Rectal smooth muscle tissue (tissue), 1 donor: ENCODE results near the gene UPB1.

Source experiments
- H3K27ac ChIP-seq: one replicate; pipeline ENCODE4 v1.7.0; 2013; ENCODE audit warnings: low read depth, low read length, inconsistent platforms
- H3K27me3 ChIP-seq: one replicate; pipeline ENCODE4 v1.7.0; 2013; ENCODE audit warnings: low read length; ENCODE audit not compliant: control insufficient read depth, insufficient read depth
- H3K36me3 ChIP-seq: one replicate; pipeline ENCODE4 v1.7.0; 2013; ENCODE audit warnings: low read length; ENCODE audit not compliant: control insufficient read depth, insufficient read depth
- H3K4me1 ChIP-seq: one replicate; pipeline ENCODE4 v1.7.0; 2013; ENCODE audit warnings: low read length; ENCODE audit not compliant: control insufficient read depth, insufficient read depth
- H3K4me3 ChIP-seq: one replicate; pipeline ENCODE4 v1.7.0; 2013; ENCODE audit warnings: low read length
- H3K9ac ChIP-seq: one replicate; pipeline ENCODE4 v1.7.0; 2013; ENCODE audit warnings: low read length

Gene UPB1

GRCh38 chr22:24564376-24565058, 69.4 kb downstream of the UPB1 start:
- Histone ChIP-seq H3K9ac (no peak overlapping the region), H3K27me3 (no peaks in the 10 kb centered on the region), H3K4me1 (no peaks in the 10 kb centered on the region), H3K4me3 (no peak overlapping the region), H3K27ac (no peak overlapping the region), H3K36me3 (peaks cover 18% of the 10 kb centered on the region)

- peaks cover 17% of the 10 kb centered on the region for H3K36me3 ChIP-seq
- no peaks in the 10 kb centered on the region for H3K27me3 ChIP-seq
- H3K4me1 ChIP-seq, result no peaks in the 10 kb centered on the region
- H3K27ac ChIP-seq, result no peak overlapping the region
- no peak overlapping the region for H3K4me3 ChIP-seq
- no peak overlapping the region for H3K9ac ChIP-seq
Observed at GRCh38 chr22:24565077-24565476, 69.9 kb downstream of the UPB1 start.

GRCh38 chr22:24566899-24567511, 71.9 kb downstream of the UPB1 start:
- Histone ChIP-seq H3K27ac (no peak overlapping the region), H3K4me1 (no peaks in the 10 kb centered on the region), H3K36me3 (peaks cover 12% of the 10 kb centered on the region), H3K4me3 (no peak overlapping the region), H3K9ac (no peak overlapping the region), H3K27me3 (no peaks in the 10 kb centered on the region)

DNA sequence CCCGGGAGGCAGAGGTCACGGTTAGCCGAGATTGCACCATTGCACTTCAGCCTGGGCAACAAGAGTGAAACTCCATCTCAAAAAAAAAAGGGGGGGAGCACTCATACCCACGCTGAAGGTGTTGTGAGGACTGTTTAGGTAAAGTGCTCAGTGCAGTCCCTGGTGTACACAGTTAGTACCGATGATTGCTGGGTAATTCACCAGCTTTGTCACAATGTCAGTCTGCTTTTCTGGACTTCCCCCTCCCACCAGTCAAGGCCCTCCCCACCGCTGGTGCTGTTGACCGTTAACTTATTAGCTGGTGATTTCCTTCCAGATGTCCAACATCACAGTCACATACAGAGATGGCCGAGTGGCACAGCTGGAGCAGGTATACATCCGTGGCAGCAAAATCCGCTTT, 72.5 kb downstream of the UPB1 start:
- no peaks in the 10 kb centered on the region for H3K27me3 ChIP-seq
- H3K36me3 ChIP-seq, result peaks cover 11% of the 10 kb centered on the region
- no peak overlapping the region for H3K27ac ChIP-seq
- H3K9ac ChIP-seq, result no peak overlapping the region
- H3K4me3 ChIP-seq, result no peak overlapping the region
- H3K4me1 ChIP-seq, result no peaks in the 10 kb centered on the region

DNA sequence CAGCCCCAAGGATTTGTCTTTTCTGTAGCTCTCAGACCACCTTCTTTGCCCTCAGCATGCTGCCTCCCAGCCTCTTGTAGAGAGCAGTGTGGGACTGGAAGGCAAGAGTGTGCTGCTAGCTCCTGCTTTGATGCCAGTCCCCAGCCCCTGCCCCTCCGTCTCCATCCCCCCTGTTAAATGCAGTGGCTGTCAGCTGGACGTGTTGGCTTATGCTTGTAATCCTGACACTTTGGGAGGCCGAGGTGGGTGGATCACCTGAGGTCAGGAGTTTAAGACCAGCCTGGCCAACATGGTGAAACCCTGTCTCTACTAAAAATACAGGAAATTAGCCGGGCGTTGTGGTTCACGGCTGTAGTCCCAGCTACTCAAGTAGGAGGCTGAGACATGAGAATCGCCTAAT, 76.1 kb downstream of the UPB1 start:
- no peak overlapping the region for H3K27ac ChIP-seq
- no peaks in the 10 kb centered on the region for H3K4me1 ChIP-seq
- H3K27me3 ChIP-seq, result no peaks in the 10 kb centered on the region
- peaks cover 9% of the 10 kb centered on the region for H3K36me3 ChIP-seq
- H3K9ac ChIP-seq, result no peak overlapping the region
- H3K4me3 ChIP-seq, result no peak overlapping the region

DNA sequence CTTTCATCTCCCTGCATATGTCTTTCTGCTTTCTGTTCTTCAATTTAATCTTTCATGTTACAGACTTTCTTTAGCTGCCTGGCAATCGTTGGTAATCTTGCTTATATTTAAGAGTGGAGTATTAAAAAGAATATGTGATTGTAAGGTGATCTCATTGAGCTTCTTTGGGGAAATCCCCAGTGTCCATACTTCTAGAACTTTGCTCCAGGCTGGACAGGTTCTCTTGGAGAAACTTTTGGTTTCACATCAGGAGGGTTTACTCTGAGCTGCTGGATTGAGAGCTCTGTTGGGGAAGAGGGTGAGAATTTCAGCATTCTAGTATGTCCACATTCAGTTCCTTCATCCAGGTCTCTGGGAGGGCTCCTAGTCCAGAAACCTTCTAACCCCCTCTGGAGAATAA, 81.6 kb downstream of the UPB1 start:
- H3K36me3 ChIP-seq, result peaks cover 3% of the 10 kb centered on the region
- no peak overlapping the region for H3K27ac ChIP-seq
- no peak overlapping the region for H3K9ac ChIP-seq
- H3K4me1 ChIP-seq, result no peaks in the 10 kb centered on the region
- H3K27me3 ChIP-seq, result no peaks in the 10 kb centered on the region
- no peak overlapping the region for H3K4me3 ChIP-seq
